Hepatocyte (in vitro differentiated cells): ENCODE measurements around the gene TANGO2.

ENCODE experiments used
- CTCF ChIP-seq: fragments of 200-600 bp; sonication (generic); IDR thresholded peaks from 2 replicates; pipeline ENCODE4 v1.5.1; 2016; ENCODE audit warnings: antibody characterized with exemption, mild to moderate bottlenecking; ENCODE audit not compliant: poor library complexity
- EZH2 ChIP-seq: fragments of 200-600 bp; sonication (generic); IDR thresholded peaks from 2 replicates; pipeline ENCODE4 v1.6.1; 2016; ENCODE audit warnings: antibody characterized with exemption, mild to moderate bottlenecking, borderline replicate concordance
- EZH2phosphoT487 ChIP-seq: fragments of 200-600 bp; sonication (generic); IDR thresholded peaks from one replicate; pipeline ENCODE4 v1.6.1; 2018; ENCODE audit warnings: antibody characterized with exemption, mild to moderate bottlenecking, low read depth, moderate library complexity; ENCODE audit not compliant: unreplicated experiment, severe bottlenecking

GRCh38 chr22:19987394-19988306 is 33.3 kb upstream of the TANGO2 start:
- TF ChIP-seq CTCF (no peak), EZH2phosphoT487 (no peak), EZH2 (no peak)
